Measurements from ENCODE around the gene ATP8A2. TPM values are rescaled to one million over a fixed set of nuclear protein-coding genes. Genes with fewer than 3 reads are reported as not detected.

ATP8A2 gene
- total RNA-seq, 1 experiment from 2014 or later = not detected

- CTCF ChIA-PET = no interaction called here
- Histone ChIP-seq H3K4me1 (ENCODE audit: control insufficient read depth, insufficient read depth, low read length) (no peaks in the 10 kb centered on the region), H3K36me3 (ENCODE audit: control insufficient read depth, insufficient read depth, low read length) (no peaks in the 10 kb centered on the region), H3K27ac (ENCODE audit: low read length) (no peak overlapping the region), H3K4me3 (ENCODE audit: low read depth in 2 of 2, low read length in 2 of 2) (no peak overlapping the region), H3K27me3 (ENCODE audit: control insufficient read depth, insufficient read depth, low read length) (0 out of 2 replicates have a peak, but pooled peaks cover 2% of the 10 kb centered on the region), H3K9me3 (ENCODE audit: control insufficient read depth, insufficient read depth, low read depth, low read length) (no peaks in the 10 kb centered on the region)
- POLR2A ChIA-PET = no interaction called here
- BruUV-seq (replicated peaks) = no TSS peak
- TF ChIP-seq SIN3A (IDR thresholded peaks at IDR 0.05; ENCODE audit: borderline replicate concordance, insufficient read depth, low read depth, low read length) (no peak), TCF7L2 (IDR thresholded peaks at IDR 0.05; ENCODE audit: low read depth, low read length) (no peak), REST (IDR thresholded peaks at IDR 0.05; ENCODE audit: insufficient read depth in 1 of 2, low read depth in 2 of 2, low read length in 1 of 2) (no peak), POLR2AphosphoS5 (IDR thresholded peaks at IDR 0.05; ENCODE audit: low read depth, low read length) (no peak)
- TF ChIP-seq, protein P1, sequence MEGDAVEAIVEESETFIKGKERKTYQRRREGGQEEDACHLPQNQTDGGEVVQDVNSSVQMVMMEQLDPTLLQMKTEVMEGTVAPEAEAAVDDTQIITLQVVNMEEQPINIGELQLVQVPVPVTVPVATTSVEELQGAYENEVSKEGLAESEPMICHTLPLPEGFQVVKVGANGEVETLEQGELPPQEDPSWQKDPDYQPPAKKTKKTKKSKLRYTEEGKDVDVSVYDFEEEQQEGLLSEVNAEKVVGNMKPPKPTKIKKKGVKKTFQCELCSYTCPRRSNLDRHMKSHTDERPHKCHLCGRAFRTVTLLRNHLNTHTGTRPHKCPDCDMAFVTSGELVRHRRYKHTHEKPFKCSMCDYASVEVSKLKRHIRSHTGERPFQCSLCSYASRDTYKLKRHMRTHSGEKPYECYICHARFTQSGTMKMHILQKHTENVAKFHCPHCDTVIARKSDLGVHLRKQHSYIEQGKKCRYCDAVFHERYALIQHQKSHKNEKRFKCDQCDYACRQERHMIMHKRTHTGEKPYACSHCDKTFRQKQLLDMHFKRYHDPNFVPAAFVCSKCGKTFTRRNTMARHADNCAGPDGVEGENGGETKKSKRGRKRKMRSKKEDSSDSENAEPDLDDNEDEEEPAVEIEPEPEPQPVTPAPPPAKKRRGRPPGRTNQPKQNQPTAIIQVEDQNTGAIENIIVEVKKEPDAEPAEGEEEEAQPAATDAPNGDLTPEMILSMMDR (IDR thresholded peaks at IDR 0.05) = no peak
- DNase-seq (ENCODE audit: low read depth, low spot score) = no peak
- intact Hi-C loops (cut with micrococcal nuclease; ENCODE audit: unreplicated experiment) = no loop called here
- no peak for ATAC-seq
- in situ Hi-C loops (cut with HindIII; ENCODE audit: low pct_unique_long_range_greater_than_20kb, low sequenced_read_pairs) = no loop called here
Observed at GRCh38 chr13:25864116-25864515, 492.3 kb downstream of the ATP8A2 start.

GRCh38 chr13:25864936-25865335 is 493.2 kb downstream of the ATP8A2 start:
- DNase-seq (ENCODE audit: low read depth, low spot score) (no peak), ATAC-seq (no peak)
- Histone ChIP-seq H3K4me1 (ENCODE audit: control insufficient read depth, insufficient read depth, low read length) (no peaks in the 10 kb centered on the region), H3K27ac (ENCODE audit: low read length) (no peak overlapping the region), H3K36me3 (ENCODE audit: control insufficient read depth, insufficient read depth, low read length) (no peaks in the 10 kb centered on the region), H3K27me3 (ENCODE audit: control insufficient read depth, insufficient read depth, low read length) (0 out of 2 replicates have a peak, but pooled peaks cover 2% of the 10 kb centered on the region), H3K9me3 (ENCODE audit: control insufficient read depth, insufficient read depth, low read depth, low read length) (no peaks in the 10 kb centered on the region), H3K4me3 (ENCODE audit: low read depth in 2 of 2, low read length in 2 of 2) (no peak overlapping the region)
- in situ Hi-C loops (cut with HindIII; ENCODE audit: low pct_unique_long_range_greater_than_20kb, low sequenced_read_pairs) (no loop called here), intact Hi-C loops (cut with micrococcal nuclease; ENCODE audit: unreplicated experiment) (no loop called here)
- CTCF ChIA-PET = no interaction called here
- BruUV-seq (replicated peaks) = no TSS peak
- TF ChIP-seq POLR2AphosphoS5 (IDR thresholded peaks at IDR 0.05; ENCODE audit: low read depth, low read length) = no peak
- TF ChIP-seq TCF7L2 (IDR thresholded peaks at IDR 0.05; ENCODE audit: low read depth, low read length) = no peak
- TF ChIP-seq REST (IDR thresholded peaks at IDR 0.05; ENCODE audit: insufficient read depth in 1 of 2, low read depth in 2 of 2, low read length in 1 of 2) = no peak
- no peak for TF ChIP-seq SIN3A (IDR thresholded peaks at IDR 0.05; ENCODE audit: borderline replicate concordance, insufficient read depth, low read depth, low read length)
- TF ChIP-seq, protein P1 (IDR thresholded peaks at IDR 0.05) = no peak
- POLR2A ChIA-PET = no interaction called here

Measured in Panc1 (cell line).